ENCODE results near the gene PRM1.
"Not testable (repeated sequence)": the region's sequence is repeated elsewhere in the genome, so short reads cannot be mapped to it uniquely, and the experiment has no call there.

Gene PRM1

GRCh38 chr16:11301645-11302501 lies 20.7 kb upstream of the PRM1 start:
- Histone ChIP-seq H3K36me3 (ENCODE audit: control insufficient read depth, low read depth, low read length) (no peaks in the 10 kb centered on the region), H3K9me3 (ENCODE audit: control insufficient read depth, low read depth, low read length) (no peaks in the 10 kb centered on the region), H3K27ac (ENCODE audit: low read length) (no peak overlapping the region), H3K4me3 (ENCODE audit: low read length) (no peak overlapping the region), H3K9ac (ENCODE audit: low read length) (no peak overlapping the region), H3K4me1 (ENCODE audit: control insufficient read depth, low read depth, low read length) (peaks cover 9% of the 10 kb centered on the region), H3K27me3 (ENCODE audit: control insufficient read depth, insufficient read depth, low read length) (no peaks in the 10 kb centered on the region)

- no peaks in the 10 kb centered on the region for H3K36me3 ChIP-seq (ENCODE audit: control insufficient read depth, low read depth, low read length)
- H3K4me3 ChIP-seq (ENCODE audit: low read length), result no peak overlapping the region
- peaks cover 11% of the 10 kb centered on the region for H3K4me1 ChIP-seq (ENCODE audit: control insufficient read depth, low read depth, low read length)
- no peak overlapping the region for H3K27ac ChIP-seq (ENCODE audit: low read length)
- H3K9ac ChIP-seq (ENCODE audit: low read length), result no peak overlapping the region
- no peaks in the 10 kb centered on the region for H3K9me3 ChIP-seq (ENCODE audit: control insufficient read depth, low read depth, low read length)
- no peaks in the 10 kb centered on the region for H3K27me3 ChIP-seq (ENCODE audit: control insufficient read depth, insufficient read depth, low read length)
These were observed 19.4 kb upstream of the PRM1 start for GRCh38 chr16:11300560-11300892.

- Histone ChIP-seq H3K9ac (ENCODE audit: low read length) (no peak overlapping the region), H3K9me3 (ENCODE audit: control insufficient read depth, low read depth, low read length) (no peaks in the 10 kb centered on the region), H3K4me3 (ENCODE audit: low read length) (no peak overlapping the region), H3K27ac (ENCODE audit: low read length) (no peak overlapping the region), H3K36me3 (ENCODE audit: control insufficient read depth, low read depth, low read length) (no peaks in the 10 kb centered on the region), H3K4me1 (ENCODE audit: control insufficient read depth, low read depth, low read length) (peaks cover 11% of the 10 kb centered on the region), H3K27me3 (ENCODE audit: control insufficient read depth, insufficient read depth, low read length) (no peaks in the 10 kb centered on the region)
These were observed 18.9 kb upstream of the PRM1 start for GRCh38 chr16:11299865-11300559.

DNA sequence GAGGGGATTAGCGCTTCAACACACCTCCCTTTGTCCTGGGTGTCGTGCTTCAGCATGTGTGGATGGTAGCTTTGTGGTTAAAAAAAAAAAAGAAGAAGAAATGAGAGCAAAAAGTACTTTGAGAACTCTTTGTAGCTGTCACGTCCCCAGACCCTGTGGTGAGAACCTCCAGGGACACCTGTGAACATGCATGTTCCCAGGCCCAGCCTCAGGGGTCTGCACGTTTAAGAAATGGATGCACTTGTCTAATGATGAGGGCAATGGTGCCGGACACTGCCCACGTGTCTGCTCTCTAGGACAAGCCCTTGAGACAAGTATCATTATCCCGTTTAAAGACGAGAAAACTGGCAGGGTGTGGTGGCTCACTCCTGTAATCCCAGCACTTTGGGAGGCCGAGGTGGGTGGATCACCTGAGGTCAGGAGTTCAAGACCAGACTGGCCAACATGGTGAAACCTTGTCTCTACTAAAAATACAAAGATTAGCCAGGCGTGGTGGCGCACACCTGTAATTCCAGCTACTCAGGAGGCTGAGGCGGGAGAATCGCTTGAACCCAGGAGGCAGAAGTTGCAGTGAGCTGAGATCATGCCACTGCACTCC lies 17.9 kb upstream of the PRM1 start:
- not testable (repeated sequence) for H3K27ac ChIP-seq (ENCODE audit: low read length)

DNA sequence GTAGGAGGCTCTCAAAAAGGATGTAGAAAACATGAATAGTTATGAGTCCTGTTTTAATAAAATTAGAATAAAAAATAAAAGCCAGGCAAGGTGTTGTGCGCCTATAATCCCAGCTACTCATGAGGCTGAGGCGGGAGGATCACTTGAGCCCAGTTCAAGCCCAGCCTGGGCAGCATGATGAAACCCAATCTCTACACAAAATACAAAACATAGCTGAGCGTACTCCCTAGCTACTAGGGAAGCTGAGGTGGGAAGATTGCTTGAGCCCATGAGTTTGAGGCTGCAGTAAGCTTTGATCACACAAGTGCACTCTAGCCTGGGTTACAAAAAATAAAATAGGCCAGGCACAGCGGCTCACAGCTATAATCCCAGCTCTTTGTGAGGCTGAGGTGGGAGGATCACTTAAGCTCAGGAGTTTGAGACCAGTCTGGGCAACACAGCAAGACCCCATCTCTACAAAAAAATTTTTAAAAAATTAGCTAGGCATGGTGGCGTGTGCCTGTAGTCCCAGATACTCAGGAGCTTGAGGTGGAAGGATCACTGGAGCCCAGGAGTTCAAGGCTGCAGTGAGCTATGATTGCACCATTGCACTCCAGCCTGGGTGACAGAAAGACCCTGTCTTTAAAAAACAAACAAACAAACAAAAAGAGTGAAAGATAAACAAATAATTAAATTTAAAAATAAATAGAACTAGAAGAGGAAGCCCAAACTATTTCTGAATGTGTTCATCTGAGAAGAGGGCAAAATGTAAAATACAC lies 17.2 kb upstream of the PRM1 start:
- Histone ChIP-seq H3K9me3 (ENCODE audit: control insufficient read depth, low read depth, low read length) (no peaks in the 10 kb centered on the region), H3K4me1 (ENCODE audit: control insufficient read depth, low read depth, low read length) (peaks cover 11% of the 10 kb centered on the region), H3K27ac (ENCODE audit: low read length) (no peak overlapping the region), H3K9ac (ENCODE audit: low read length) (no peak overlapping the region), H3K4me3 (ENCODE audit: low read length) (no peak overlapping the region), H3K36me3 (ENCODE audit: control insufficient read depth, low read depth, low read length) (no peaks in the 10 kb centered on the region), H3K27me3 (ENCODE audit: control insufficient read depth, insufficient read depth, low read length) (no peaks in the 10 kb centered on the region)

More for the DNA sequence above, 17.9 kb upstream of the PRM1 start:
- not testable (repeated sequence) for H3K27me3 ChIP-seq (ENCODE audit: control insufficient read depth, insufficient read depth, low read length); H3K9me3 ChIP-seq (ENCODE audit: control insufficient read depth, low read depth, low read length); H3K36me3 ChIP-seq (ENCODE audit: control insufficient read depth, low read depth, low read length); H3K9ac ChIP-seq (ENCODE audit: low read length); H3K4me3 ChIP-seq (ENCODE audit: low read length)
- H3K4me1 ChIP-seq (ENCODE audit: control insufficient read depth, low read depth, low read length), result peaks cover 11% of the 10 kb centered on the region

GRCh38 chr16:11297492-11298142 lies 16.5 kb upstream of the PRM1 start:
- Histone ChIP-seq H3K9me3 (ENCODE audit: control insufficient read depth, low read depth, low read length) (no peaks in the 10 kb centered on the region), H3K27ac (ENCODE audit: low read length) (no peak overlapping the region), H3K36me3 (ENCODE audit: control insufficient read depth, low read depth, low read length) (no peaks in the 10 kb centered on the region), H3K9ac (ENCODE audit: low read length) (no peak overlapping the region), H3K4me1 (ENCODE audit: control insufficient read depth, low read depth, low read length) (peaks cover 11% of the 10 kb centered on the region), H3K27me3 (ENCODE audit: control insufficient read depth, insufficient read depth, low read length) (no peaks in the 10 kb centered on the region), H3K4me3 (ENCODE audit: low read length) (no peak overlapping the region)

DNA sequence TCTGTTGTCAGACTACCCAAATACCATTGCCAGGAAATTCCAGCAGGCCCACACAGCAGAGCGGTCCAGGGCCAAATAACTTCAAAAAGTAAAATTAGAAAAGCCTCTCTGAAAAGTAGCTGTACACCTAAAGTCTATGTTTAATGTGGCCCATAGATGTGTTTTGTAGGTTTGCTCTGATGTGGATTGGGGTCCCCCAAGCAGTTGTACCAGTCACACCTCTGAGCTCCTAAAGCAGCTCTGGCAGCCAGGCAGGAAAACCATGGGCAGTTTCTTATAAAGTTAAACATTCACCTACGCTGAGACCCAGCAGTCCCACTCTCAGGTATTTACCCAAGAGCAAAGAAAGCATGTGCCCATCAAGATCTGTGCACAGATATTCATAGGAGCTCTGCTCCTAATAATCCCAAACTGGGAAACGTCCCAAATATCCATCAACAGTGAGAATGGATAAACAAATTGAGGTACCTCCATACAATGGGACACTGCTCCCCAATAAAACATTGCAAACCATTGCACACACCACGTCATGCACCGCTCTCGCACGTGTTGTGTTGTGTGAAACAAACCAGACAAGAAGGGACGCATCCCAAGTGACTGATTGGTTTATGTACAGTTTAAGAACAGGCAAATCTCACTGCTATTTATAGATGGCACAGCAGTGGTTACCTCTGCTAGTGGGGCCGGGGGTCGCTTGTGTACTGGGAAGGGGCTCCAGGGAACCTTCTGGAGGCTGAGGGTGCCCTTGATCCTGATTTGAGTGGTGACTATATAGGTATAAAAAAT lies 15.8 kb upstream of the PRM1 start:
- H3K9me3 ChIP-seq (ENCODE audit: control insufficient read depth, low read depth, low read length), result no peaks in the 10 kb centered on the region
- H3K4me3 ChIP-seq (ENCODE audit: low read length), result no peak overlapping the region
- H3K9ac ChIP-seq (ENCODE audit: low read length), result no peak overlapping the region
- H3K36me3 ChIP-seq (ENCODE audit: control insufficient read depth, low read depth, low read length), result no peaks in the 10 kb centered on the region
- no peak overlapping the region for H3K27ac ChIP-seq (ENCODE audit: low read length)
- no peaks in the 10 kb centered on the region for H3K27me3 ChIP-seq (ENCODE audit: control insufficient read depth, insufficient read depth, low read length)
- peaks cover 11% of the 10 kb centered on the region for H3K4me1 ChIP-seq (ENCODE audit: control insufficient read depth, low read depth, low read length)

DNA sequence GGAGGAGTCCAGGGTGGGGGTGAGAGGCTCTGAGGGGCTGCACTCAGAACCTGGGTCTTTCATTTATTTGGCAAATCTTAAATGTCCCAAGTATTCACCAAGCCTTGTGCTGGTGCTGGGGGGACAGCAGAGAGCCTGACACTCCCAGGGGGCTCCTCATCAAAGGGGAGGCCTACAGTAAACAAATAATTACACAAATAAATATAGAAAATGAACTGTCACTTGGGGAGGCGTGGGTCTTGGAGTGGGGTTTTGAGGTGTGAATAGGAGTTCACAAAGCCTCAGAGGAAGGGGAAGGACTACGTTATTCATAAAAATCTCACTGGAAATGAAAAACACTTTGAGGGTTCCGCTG lies 15.2 kb upstream of the PRM1 start:
- H3K9me3 ChIP-seq (ENCODE audit: control insufficient read depth, low read depth, low read length), result no peaks in the 10 kb centered on the region
- H3K4me1 ChIP-seq (ENCODE audit: control insufficient read depth, low read depth, low read length), result peaks cover 13% of the 10 kb centered on the region
- no peak overlapping the region for H3K4me3 ChIP-seq (ENCODE audit: low read length)
- no peak overlapping the region for H3K27ac ChIP-seq (ENCODE audit: low read length)
- no peak overlapping the region for H3K9ac ChIP-seq (ENCODE audit: low read length)
- no peaks in the 10 kb centered on the region for H3K27me3 ChIP-seq (ENCODE audit: control insufficient read depth, insufficient read depth, low read length)
- no peaks in the 10 kb centered on the region for H3K36me3 ChIP-seq (ENCODE audit: control insufficient read depth, low read depth, low read length)

GRCh38 chr16:11295672-11296071 lies 14.5 kb upstream of the PRM1 start:
- H3K27ac ChIP-seq (ENCODE audit: low read length), result no peak overlapping the region
- H3K36me3 ChIP-seq (ENCODE audit: control insufficient read depth, low read depth, low read length), result no peaks in the 10 kb centered on the region
- H3K9ac ChIP-seq (ENCODE audit: low read length), result no peak overlapping the region
- no peaks in the 10 kb centered on the region for H3K27me3 ChIP-seq (ENCODE audit: control insufficient read depth, insufficient read depth, low read length)
- H3K9me3 ChIP-seq (ENCODE audit: control insufficient read depth, low read depth, low read length), result no peaks in the 10 kb centered on the region
- peaks cover 19% of the 10 kb centered on the region for H3K4me1 ChIP-seq (ENCODE audit: control insufficient read depth, low read depth, low read length)
- no peak overlapping the region for H3K4me3 ChIP-seq (ENCODE audit: low read length)

DNA sequence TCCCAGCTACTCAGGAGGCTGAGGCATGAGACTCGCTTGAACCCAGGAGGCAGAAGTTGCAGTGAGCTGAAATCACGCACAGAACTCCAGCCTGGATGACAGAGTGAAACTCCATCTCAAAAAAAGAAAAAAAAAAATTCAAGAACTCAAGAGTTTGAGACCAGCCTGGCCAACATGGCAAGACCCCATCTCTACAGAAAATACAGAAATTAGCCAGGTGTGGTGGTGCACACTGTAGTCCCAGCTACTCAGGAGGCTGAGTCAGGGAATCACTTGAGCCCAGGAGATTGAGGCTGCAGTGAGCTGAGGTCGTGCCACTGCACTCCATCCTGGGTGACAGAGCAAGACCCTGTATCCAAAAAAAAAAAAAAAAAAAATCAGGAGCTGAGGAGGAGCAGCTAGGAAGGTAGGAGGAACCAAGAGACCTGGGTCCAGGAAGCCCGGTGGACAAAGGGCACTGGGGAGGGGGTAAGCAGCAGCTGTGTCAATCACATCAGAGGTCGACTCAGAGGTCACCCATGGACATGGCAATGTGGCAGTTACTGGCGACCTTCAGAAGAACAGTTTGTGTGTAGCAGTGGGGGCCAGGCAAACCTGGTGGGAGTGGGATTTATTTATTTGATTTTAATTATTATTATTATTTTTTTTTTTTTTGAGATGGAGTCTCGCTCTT lies 11.1 kb upstream of the PRM1 start:
- H3K4me3 ChIP-seq (ENCODE audit: low read length), result no peak overlapping the region
- no peak overlapping the region for H3K27ac ChIP-seq (ENCODE audit: low read length)
- peaks cover 12% of the 10 kb centered on the region for H3K4me1 ChIP-seq (ENCODE audit: control insufficient read depth, low read depth, low read length)
- no peaks in the 10 kb centered on the region for H3K27me3 ChIP-seq (ENCODE audit: control insufficient read depth, insufficient read depth, low read length)
- H3K36me3 ChIP-seq (ENCODE audit: control insufficient read depth, low read depth, low read length), result no peaks in the 10 kb centered on the region
- no peaks in the 10 kb centered on the region for H3K9me3 ChIP-seq (ENCODE audit: control insufficient read depth, low read depth, low read length)
- no peak overlapping the region for H3K9ac ChIP-seq (ENCODE audit: low read length)
